Adrenal gland (tissue), 12 donors: ENCODE results near the gene SMIM7. TPM values are rescaled to one million over a fixed set of nuclear protein-coding genes. Genes with fewer than 3 reads are reported as not detected.
A peak's percentile ranks its signal among the peaks of the same experiment; 100 is the strongest.

Experiments
- DNase-seq, 7 donors: peaks; one replicate each; pipeline ENCODE4 v3.0.0-alpha.2; 2019 to 2020
- H3K27ac ChIP-seq, 5 donors: fragments of 200-600 bp; sonication (generic) in 4 of 5; 1 replicate in 3 of 5; 2 replicates in 2 of 5; pipeline versions ENCODE4 v1.5.1 to v1.8.0; 2016 to 2020; ENCODE audit warnings: mild to moderate bottlenecking in 1 of 5
- H3K27me3 ChIP-seq: fragments of 200-600 bp; 2 replicates; pipeline ENCODE4 v1.8.0; 2021
- H3K36me3 ChIP-seq, 2 donors: fragments of 200-600 bp; replicated peaks in 1 of 2; 1 replicate in 1 of 2; 2 replicates in 1 of 2; pipeline versions ENCODE4 v1.5.1 to v1.8.0; 2018 to 2022
- H3K4me1 ChIP-seq, 2 donors: fragments of 200-600 bp; replicated peaks in 1 of 2; 1 replicate in 1 of 2; 2 replicates in 1 of 2; pipeline versions ENCODE4 v1.5.1 to v1.8.0; 2018 to 2021
- H3K4me3 ChIP-seq, 4 donors: fragments of 200-600 bp; sonication (generic) in 3 of 4; one replicate each; pipeline ENCODE4 v1.5.1; 2016 to 2018
- H3K9me3 ChIP-seq, 3 donors: fragments of 200-600 bp; sonication (generic) in 1 of 3; replicated peaks in 1 of 3; 1 replicate in 2 of 3; 2 replicates in 1 of 3; pipeline versions ENCODE4 v1.5.1 to v1.8.0; 2016 to 2021
- CTCF ChIP-seq, 6 experiments: fragments of 450-650 bp in 4 of 6; fragments of 200-600 bp in 2 of 6; sonication (generic) in 1 of 6; IDR thresholded peaks; 1 replicate in 5 of 6; 2 replicates in 1 of 6; pipeline versions ENCODE4 v1.5.1 to v1.8.0; 2016 to 2021; ENCODE audit warnings: antibody characterized with exemption in 6 of 6, mild to moderate bottlenecking in 2 of 6, moderate library complexity in 1 of 6
- POLR2A ChIP-seq, 2 donors: fragments of 450-650 bp; IDR thresholded peaks; one replicate each; pipeline ENCODE4 v1.6.1; 2017; ENCODE audit warnings: antibody characterized with exemption in 2 of 2, mild to moderate bottlenecking in 2 of 2, moderate library complexity in 1 of 2
- WGBS, 4 donors: extraction: QIAGEN DNeasy Blood & Tissue Kit in 2 of 4; methylation state at CpG; one replicate each; pipeline versions ENCODE4 v1.1.5 to v1.1.7; 2013 to 2017; 5-methylcytosine and 5-hydroxymethylcytosine counted together
- intact Hi-C, 2 donors: fragments of 100-400 bp; cut with DNase I; formaldehyde crosslinking; loops; one replicate each; pipeline versions ENCODE4 v1.14.1 to v1.15.0; 2022 to 2023
- polyA plus RNA-seq, 3 donors: library from polyadenylated mRNA; stranded (reverse); fragments of 200-250 nt in 2 of 3; fragments of 350-450 nt in 1 of 3; fragmentation: Illumina TruSeq in 1 of 3; extraction: RNeasy Lipid Tissue Mini Kit (QIAGEN cat#74804) in 1 of 3; gene quantifications; one replicate each; pipeline ENCODE4 v1.2.3, GENCODE V29; 2013 to 2014
- total RNA-seq, 9 donors: library from RNA; depleted of rRNA in 4 of 9; stranded (reverse); fragments of >200 nt in 4 of 9; fragments of 120-200 nt in 1 of 9; fragmentation: NEBNext Ultra II Directional in 1 of 9; extraction: Animal tissue kit (Norgen Biotek cat#: 25700) in 1 of 9; gene quantifications; one replicate each; pipeline versions ENCODE4 v1.1.0 to v1.2.4, GENCODE V29; 2013 to 2023
- donor health status: healthy with polysubstance abuse.
- donor health status: Bipolar disorder and iron deficiency.
- donor health status: DM: yes; HTN: yes; CAD: no.
- donor health status: DM: no; HTN: no; CAD: no.
- donor health status: DM: no; HTN: no; CAD: no.
- donor health status: DM: yes; HTN: yes; CAD: no.

Gene SMIM7
- total and polyA plus RNA-seq, 12 donors, result 76.0 to 136 (median 90.6) TPM

- peaks cover 0 to 22% of the 10 kb centered on the region in 2 donors for H3K36me3 ChIP-seq
- WGBS, 4 donors, result 2 to 5% (median 4%) methylated on average over 14 to 23 of the region's 23 CpGs
Measured at GRCh38 chr19:16628984-16629691, 30.8 kb downstream of the SMIM7 start.

GRCh38 chr19:16628183-16628983, 31.6 kb downstream of the SMIM7 start, which contains the start of gene MED26:
Gene MED26 (minus strand): TSS chr19:16628204. CDS start chr19:16627943, 261 bp downstream.
- WGBS, 4 donors, result 0 to 1% (median 0%) methylated on average over 5 to 98 of the region's 98 CpGs; no CpG with 5 or more reads in 1 of the 4 donors
- peaks cover 30 to 44% of the 10 kb centered on the region in 2 donors for H3K4me1 ChIP-seq
- H3K36me3 ChIP-seq, result peaks cover 0 to 20% of the 10 kb centered on the region in 2 donors
- H3K9me3 ChIP-seq, result no peaks in the 10 kb centered on the region
- intact Hi-C loops, result loop anchor here in 1 of 2 donors (10.0 kb wide), 1 partner anchor 54 kb away; the partner anchor contains the start of gene SLC35E1
- TF ChIP-seq POLR2A (IDR thresholded peaks at IDR 0.05) (peak; percentile 86 to 95), CTCF (IDR thresholded peaks at IDR 0.05) (peak in 1 of 6 experiments; percentile 26)
- peak within 1 kb of the TSS; percentile 60 to 88 (median 81) for H3K4me3 ChIP-seq
- no peaks in the 10 kb centered on the region for H3K27me3 ChIP-seq
- peak within 1 kb of the TSS; percentile 87 to 99 (median 96) for H3K27ac ChIP-seq
- DNase-seq, result peak; percentile 96 to 98 (median 97)

More at GRCh38 chr19:16628984-16629691, 30.8 kb downstream of the SMIM7 start:
- Histone ChIP-seq H3K27me3 (no peaks in the 10 kb centered on the region), H3K27ac (peak overlapping the region; percentile 87 to 99 (median 96)), H3K9me3 (no peaks in the 10 kb centered on the region), H3K4me1 (peaks cover 25 to 42% of the 10 kb centered on the region in 2 donors), H3K4me3 (peak overlapping the region in 3 of 4 donors; percentile 60 to 87 (median 81))
- intact Hi-C loops, result loop anchor here in 1 of 2 donors (10.0 kb wide), 1 partner anchor 54 kb away; the partner anchor contains the start of gene SLC35E1
- peak; percentile 37 to 80 (median 68) for DNase-seq
- peak in 1 of 2 donors; percentile 20 for TF ChIP-seq POLR2A (IDR thresholded peaks at IDR 0.05)
- no peak for TF ChIP-seq CTCF (IDR thresholded peaks at IDR 0.05)

- TF ChIP-seq POLR2A (IDR thresholded peaks at IDR 0.05), result no peak
- TF ChIP-seq CTCF (IDR thresholded peaks at IDR 0.05), result no peak
- intact Hi-C loops, result loop anchor here in 1 of 2 donors (10.0 kb wide), 1 partner anchor 53 kb away; the partner anchor contains the start of gene SLC35E1
- Histone ChIP-seq H3K27me3 (no peaks in the 10 kb centered on the region), H3K9me3 (no peaks in the 10 kb centered on the region), H3K36me3 (peaks cover 0 to 15% of the 10 kb centered on the region in 2 donors), H3K4me1 (peaks cover 30 to 44% of the 10 kb centered on the region in 2 donors), H3K27ac (peak overlapping the region; percentile 62 to 99 (median 87)), H3K4me3 (peak overlapping the region; percentile 51 to 88 (median 81))
- WGBS, 4 donors, result 0 to 1% methylated on average over 14 to 38 of the region's 38 CpGs; no CpG with 5 or more reads in 2 of the 4 donors
- DNase-seq, result no peak
Measured at GRCh38 chr19:16627928-16628182, 32.1 kb downstream of the SMIM7 start.
